ENCODE data around the gene PLCG2. TPM values are rescaled to one million over a fixed set of nuclear protein-coding genes. Genes with fewer than 3 reads are reported as not detected.

The PLCG2 gene
- total and polyA plus RNA-seq, 2 donors from 2014 or later: 50.7 to 55.6 TPM

DNA sequence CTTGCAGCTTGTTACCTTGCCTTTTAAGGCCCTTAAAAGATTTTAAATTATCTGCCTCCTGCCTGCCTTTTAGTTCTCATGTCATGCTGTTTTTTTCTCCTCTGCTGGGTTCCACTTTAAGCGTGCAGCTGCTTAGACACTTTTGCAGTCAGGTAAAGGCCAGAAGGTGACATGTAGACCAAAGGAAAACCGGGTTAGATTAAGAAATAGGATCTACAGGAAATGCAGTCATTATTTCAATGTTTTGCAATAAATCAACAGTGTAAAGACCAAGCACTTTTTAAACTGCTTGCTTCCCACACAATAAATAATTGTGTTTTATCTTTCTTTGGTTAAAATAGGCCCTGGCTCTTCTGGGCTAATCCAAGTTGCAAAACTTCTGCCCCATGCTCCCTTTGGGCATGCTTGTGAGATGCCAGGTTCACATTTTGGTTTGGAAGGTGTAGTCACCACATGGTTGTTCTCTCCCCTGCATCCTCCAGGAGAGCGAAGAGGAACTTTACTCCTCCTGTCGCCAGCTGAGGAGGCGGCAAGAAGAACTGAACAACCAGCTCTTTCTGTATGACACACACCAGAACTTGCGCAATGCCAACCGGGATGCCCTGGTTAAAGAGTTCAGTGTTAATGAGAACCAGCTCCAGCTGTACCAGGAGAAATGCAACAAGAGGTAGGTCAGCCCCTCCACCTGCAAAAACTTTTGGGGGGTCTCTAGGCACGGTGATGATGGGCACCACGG lies 177.3 kb downstream of the PLCG2 start:
- Histone ChIP-seq H3K27me3 (ENCODE audit: control insufficient read depth, insufficient read depth, low read length) (no peaks in the 10 kb centered on the region), H3K4me3 (ENCODE audit: low read length in 3 of 3) (no peak overlapping the region), H3K27ac (ENCODE audit: low read depth in 2 of 2, low read length in 2 of 2) (no peak overlapping the region), H3K9me3 (ENCODE audit: control insufficient read depth in 2 of 3, insufficient read depth in 1 of 3, low read length in 3 of 3) (peaks cover 0 to 4% (median 0%) of the 10 kb centered on the region in 3 donors), H3K36me3 (ENCODE audit: control insufficient read depth in 2 of 3, insufficient read depth in 3 of 3, low read length in 3 of 3) (peaks cover 0 to 12% (median 11%) of the 10 kb centered on the region in 3 donors), H3K4me1 (ENCODE audit: control insufficient read depth in 2 of 3, insufficient read depth in 2 of 3, low read depth in 1 of 3, low read length in 3 of 3) (no peaks in the 10 kb centered on the region), H3K9ac (ENCODE audit: low read length in 3 of 3) (no peak overlapping the region)
- DNase-seq (no peak), FAIRE-seq (no peak)
- TF ChIP-seq, protein P1, sequence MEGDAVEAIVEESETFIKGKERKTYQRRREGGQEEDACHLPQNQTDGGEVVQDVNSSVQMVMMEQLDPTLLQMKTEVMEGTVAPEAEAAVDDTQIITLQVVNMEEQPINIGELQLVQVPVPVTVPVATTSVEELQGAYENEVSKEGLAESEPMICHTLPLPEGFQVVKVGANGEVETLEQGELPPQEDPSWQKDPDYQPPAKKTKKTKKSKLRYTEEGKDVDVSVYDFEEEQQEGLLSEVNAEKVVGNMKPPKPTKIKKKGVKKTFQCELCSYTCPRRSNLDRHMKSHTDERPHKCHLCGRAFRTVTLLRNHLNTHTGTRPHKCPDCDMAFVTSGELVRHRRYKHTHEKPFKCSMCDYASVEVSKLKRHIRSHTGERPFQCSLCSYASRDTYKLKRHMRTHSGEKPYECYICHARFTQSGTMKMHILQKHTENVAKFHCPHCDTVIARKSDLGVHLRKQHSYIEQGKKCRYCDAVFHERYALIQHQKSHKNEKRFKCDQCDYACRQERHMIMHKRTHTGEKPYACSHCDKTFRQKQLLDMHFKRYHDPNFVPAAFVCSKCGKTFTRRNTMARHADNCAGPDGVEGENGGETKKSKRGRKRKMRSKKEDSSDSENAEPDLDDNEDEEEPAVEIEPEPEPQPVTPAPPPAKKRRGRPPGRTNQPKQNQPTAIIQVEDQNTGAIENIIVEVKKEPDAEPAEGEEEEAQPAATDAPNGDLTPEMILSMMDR (IDR thresholded peaks at IDR 0.05; ENCODE audit: borderline replicate concordance, extremely low read depth, insufficient read depth): no peak
- intact Hi-C loops (cut with DNase I): no loop called here

DNA sequence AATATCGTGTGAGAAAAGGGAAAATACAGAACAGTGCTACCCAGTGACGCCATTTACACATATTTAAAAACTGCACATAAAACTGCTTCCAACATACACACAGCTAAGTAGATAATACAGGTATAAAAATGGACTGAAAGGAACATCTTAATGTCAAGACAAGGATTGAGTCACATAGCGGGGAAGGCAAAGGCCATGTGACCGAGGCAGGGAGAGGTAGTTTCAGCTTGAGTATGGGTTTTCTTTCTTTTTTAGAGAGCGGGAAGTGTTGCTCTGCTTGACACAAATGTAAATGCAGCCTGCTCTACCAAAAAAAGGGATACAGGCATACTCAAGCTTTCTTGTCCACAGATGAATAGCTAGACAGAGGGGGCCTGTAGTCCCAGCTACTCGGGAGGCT lies 185.7 kb downstream of the PLCG2 start:
- TF ChIP-seq, protein P1 (IDR thresholded peaks at IDR 0.05; ENCODE audit: borderline replicate concordance, extremely low read depth, insufficient read depth): no peak
- Histone ChIP-seq H3K4me3 (ENCODE audit: low read length in 3 of 3) (no peak overlapping the region), H3K27me3 (ENCODE audit: control insufficient read depth, insufficient read depth, low read length) (no peaks in the 10 kb centered on the region), H3K36me3 (ENCODE audit: control insufficient read depth in 2 of 3, insufficient read depth in 3 of 3, low read length in 3 of 3) (no peaks in the 10 kb centered on the region), H3K4me1 (ENCODE audit: control insufficient read depth in 2 of 3, insufficient read depth in 2 of 3, low read depth in 1 of 3, low read length in 3 of 3) (no peaks in the 10 kb centered on the region), H3K9ac (ENCODE audit: low read length in 3 of 3) (no peak overlapping the region), H3K9me3 (ENCODE audit: control insufficient read depth in 2 of 3, insufficient read depth in 1 of 3, low read length in 3 of 3) (no peaks in the 10 kb centered on the region), H3K27ac (ENCODE audit: low read depth in 2 of 2, low read length in 2 of 2) (no peak overlapping the region)
- intact Hi-C loops (cut with DNase I): no loop called here
- FAIRE-seq (no peak), DNase-seq (no peak)

DNA sequence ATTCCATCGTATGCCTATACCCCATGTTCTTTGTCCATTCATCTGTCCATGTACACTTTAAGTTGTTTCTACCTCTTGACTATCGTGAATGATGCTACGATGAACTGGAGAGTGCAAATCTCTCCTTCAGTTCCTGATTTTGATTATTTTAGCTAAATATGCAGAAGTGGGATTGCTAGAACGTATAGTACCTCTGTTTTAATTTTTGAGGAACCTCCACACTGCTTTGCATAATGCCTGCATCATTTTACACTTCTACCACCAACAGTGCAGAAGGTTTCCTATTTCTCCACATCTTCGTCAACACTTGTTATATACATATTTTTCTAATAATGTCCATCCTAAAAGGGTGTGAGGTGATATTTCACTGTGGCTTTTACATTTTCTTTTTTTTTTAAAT lies 188.3 kb downstream of the PLCG2 start:
- Histone ChIP-seq H3K9ac (ENCODE audit: low read length in 3 of 3) (no peak overlapping the region), H3K27me3 (ENCODE audit: control insufficient read depth, insufficient read depth, low read length) (no peaks in the 10 kb centered on the region), H3K36me3 (ENCODE audit: control insufficient read depth in 2 of 3, insufficient read depth in 3 of 3, low read length in 3 of 3) (no peaks in the 10 kb centered on the region), H3K4me3 (ENCODE audit: low read length in 3 of 3) (no peak overlapping the region), H3K9me3 (ENCODE audit: control insufficient read depth in 2 of 3, insufficient read depth in 1 of 3, low read length in 3 of 3) (peaks cover 0 to 5% (median 0%) of the 10 kb centered on the region in 3 donors), H3K27ac (ENCODE audit: low read depth in 2 of 2, low read length in 2 of 2) (no peak overlapping the region), H3K4me1 (ENCODE audit: control insufficient read depth in 2 of 3, insufficient read depth in 2 of 3, low read depth in 1 of 3, low read length in 3 of 3) (no peaks in the 10 kb centered on the region)
- TF ChIP-seq, protein P1 (IDR thresholded peaks at IDR 0.05; ENCODE audit: borderline replicate concordance, extremely low read depth, insufficient read depth): no peak
- FAIRE-seq (no peak), DNase-seq (no peak)
- intact Hi-C loops (cut with DNase I): no loop called here

All from kidney (tissue), 14 donors.